Putamen (tissue), 1 donor: ENCODE data around the gene NELL2.

ENCODE experiments used
- DNase-seq: peaks from one replicate; pipeline ENCODE4 v3.0.0-alpha.2; 2016; ENCODE audit warnings: low spot score

NELL2 gene

DNA sequence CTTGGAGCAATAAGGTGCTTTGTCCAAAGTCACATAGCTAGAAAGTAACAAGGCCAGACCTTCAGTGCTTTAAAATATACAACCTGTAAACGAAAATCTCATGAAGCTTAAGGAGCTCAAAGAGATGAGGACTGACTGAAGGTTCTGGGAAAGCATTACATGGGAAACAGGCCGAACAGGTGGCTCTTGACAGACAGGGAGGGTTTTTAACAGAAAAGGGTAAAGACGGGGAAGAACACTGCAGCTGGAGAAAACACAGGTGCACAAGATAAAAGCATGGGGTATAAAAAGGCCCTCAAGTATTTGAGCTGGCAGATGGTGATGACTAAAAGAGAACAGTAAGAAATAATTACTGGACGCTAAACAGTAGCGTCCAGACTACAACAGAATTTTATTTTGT is 257.2 kb downstream of the NELL2 start:
- DNase-seq = no peak

DNA sequence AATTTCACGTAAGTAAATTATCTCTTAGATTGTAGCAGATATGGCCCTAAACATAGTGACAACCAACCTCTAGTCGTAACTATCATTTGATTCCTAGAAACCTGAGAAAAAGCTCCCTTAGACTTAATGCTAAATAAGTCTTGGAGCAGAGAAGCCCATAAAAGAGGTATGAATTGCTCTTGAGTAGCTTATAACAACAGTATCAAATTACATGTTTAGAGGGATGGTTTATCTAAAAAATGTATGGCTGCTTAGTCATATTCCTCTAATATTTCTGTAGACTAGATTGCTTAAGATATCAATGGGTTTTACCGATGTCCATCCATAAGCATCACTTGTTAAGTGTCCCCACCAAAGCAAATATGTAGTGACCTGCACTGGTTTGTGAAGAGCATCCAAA is 259.7 kb downstream of the NELL2 start:
- no peak for DNase-seq

- no peak for DNase-seq
Measured at GRCh38 chr12:44611538-44611937, 264.6 kb downstream of the NELL2 start.

GRCh38 chr12:44603701-44604100 is 272.4 kb downstream of the NELL2 start:
- no peak for DNase-seq

- no peak for DNase-seq
Measured at GRCh38 chr12:44592626-44593025, 283.5 kb downstream of the NELL2 start.

DNA sequence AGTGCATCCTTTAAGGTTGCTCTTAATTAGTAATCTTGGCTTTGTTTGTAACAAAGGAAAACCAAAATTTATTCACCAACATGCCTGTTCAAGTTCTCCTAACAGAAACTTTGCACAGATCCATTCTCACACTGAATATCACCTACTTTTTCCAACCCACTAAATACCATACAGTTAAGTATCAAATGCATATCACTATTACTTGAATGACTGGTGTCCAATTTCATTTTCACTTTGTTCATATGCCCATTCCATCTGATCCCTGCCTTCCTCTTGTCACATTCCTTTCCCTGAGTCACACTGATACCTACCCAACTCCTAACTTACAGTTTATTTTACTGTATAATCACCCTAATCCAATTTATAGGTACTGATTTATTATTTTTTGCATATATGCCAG is 286.4 kb downstream of the NELL2 start:
- no peak for DNase-seq

DNA sequence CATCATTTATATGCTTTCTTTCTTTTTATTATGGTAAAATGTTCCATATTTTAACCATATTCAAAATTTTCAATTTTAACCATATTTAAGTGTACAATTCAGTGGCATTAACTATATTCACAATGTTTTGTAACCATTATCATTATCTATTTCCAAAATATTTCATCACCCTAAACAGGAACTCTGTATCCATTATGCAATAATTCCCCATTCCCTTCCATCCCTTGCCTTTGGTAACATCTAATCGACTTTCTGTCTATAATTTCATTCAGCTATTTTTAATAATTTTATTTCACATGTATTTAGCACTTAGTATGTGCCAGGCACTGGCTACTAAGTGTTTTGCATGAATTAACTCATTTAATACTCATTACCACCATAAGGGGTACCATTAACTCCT is 287.5 kb downstream of the NELL2 start:
- no peak for DNase-seq

GRCh38 chr12:44584625-44585024 is 291.5 kb downstream of the NELL2 start:
- DNase-seq = no peak

- DNase-seq = no peak
Measured at GRCh38 chr12:44582521-44582920, 293.6 kb downstream of the NELL2 start.

GRCh38 chr12:44581642-44582242 is 294.4 kb downstream of the NELL2 start:
- DNase-seq = no peak

DNA sequence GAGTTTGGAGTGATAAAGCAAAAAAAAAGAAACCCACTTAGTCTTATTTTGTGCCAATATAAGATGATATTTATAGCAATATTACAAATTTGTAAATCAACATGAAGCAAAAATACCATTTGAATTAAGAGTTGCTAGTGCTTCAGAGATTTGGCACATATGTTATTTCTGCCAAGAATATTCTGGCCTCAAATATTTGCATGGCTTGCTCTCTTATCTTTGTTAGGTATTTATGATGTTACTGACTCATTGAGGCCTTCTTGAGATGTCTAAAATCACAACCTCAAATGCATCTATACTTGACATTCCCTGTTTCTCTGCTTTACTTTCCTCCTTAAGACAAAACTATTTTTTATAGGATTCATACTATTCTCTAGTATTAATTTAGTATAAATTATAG is 301.5 kb downstream of the NELL2 start:
- no peak for DNase-seq

GRCh38 chr12:44573723-44574122 is 302.4 kb downstream of the NELL2 start:
- DNase-seq = no peak

GRCh38 chr12:44571006-44571550 is 305.0 kb downstream of the NELL2 start:
- DNase-seq = peak; percentile 14

GRCh38 chr12:44570036-44570583 is 306.0 kb downstream of the NELL2 start:
- peak; percentile 10 for DNase-seq

GRCh38 chr12:44565163-44565562 is 311.0 kb downstream of the NELL2 start:
- no peak for DNase-seq

GRCh38 chr12:44563486-44563885 is 312.6 kb downstream of the NELL2 start:
- no peak for DNase-seq

DNA sequence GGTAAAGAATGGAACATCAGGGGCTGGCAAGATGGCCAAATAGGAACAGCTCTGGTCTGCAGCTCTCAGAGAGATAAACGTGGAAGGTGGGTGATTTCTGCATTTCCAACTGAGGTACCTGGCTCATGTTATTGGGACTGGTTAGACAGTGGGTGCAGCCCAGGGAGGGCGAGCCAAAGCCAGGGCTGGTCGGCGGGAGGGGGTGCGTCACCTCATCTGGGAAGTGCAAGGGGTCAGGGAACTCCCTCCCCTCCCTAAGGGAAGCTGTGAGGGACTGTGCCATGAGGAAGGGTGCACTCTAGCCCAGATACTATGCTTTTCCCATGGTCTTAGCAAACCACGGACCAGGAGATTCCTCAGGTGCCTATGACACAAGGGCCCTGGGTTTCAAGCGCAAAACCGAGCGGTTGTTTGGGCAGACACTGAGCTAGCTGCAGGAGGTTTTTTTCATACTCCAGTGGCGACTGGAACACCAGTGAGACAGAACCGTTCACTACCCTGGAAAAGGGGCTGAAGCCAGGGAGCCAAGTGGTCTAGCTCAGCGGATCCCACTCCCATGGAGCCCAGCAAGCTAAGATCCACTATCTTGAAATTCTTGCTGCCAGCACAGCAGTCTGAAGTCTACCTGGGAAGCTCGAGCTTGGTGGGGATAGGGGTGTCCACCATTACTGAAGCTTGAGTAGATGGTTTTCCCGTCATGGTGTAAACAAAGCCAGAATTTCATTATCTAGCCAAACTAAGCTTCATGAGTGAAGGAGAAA is 317.6 kb downstream of the NELL2 start:
- DNase-seq = no peak

- no peak for DNase-seq
Measured at GRCh38 chr12:44555454-44555853, 320.7 kb downstream of the NELL2 start.

- no peak for DNase-seq
Measured at GRCh38 chr12:44551631-44552030, 324.5 kb downstream of the NELL2 start.

- DNase-seq = no peak
Measured at GRCh38 chr12:44550377-44550776, 325.7 kb downstream of the NELL2 start.

DNA sequence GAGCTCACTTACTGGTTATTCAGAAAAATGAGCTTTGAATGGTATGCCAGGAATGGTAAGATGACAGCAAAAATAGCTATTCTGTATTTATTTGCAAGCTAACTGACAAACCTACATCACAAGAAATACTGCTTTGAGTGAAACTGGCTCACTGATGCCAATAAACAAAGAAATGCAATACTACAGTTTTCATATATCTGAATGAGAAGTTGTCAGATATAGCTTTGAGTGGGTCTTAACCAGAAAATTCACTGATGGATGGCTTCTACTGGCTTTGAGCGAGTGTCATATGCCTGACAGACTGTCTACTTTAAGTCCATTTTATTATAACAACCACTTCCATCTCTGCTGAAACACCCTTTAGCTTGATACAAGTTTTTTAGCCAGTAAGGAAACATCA is 330.1 kb downstream of the NELL2 start:
- DNase-seq = no peak

- DNase-seq = no peak
Measured at GRCh38 chr12:44544018-44544417, 332.1 kb downstream of the NELL2 start.

DNA sequence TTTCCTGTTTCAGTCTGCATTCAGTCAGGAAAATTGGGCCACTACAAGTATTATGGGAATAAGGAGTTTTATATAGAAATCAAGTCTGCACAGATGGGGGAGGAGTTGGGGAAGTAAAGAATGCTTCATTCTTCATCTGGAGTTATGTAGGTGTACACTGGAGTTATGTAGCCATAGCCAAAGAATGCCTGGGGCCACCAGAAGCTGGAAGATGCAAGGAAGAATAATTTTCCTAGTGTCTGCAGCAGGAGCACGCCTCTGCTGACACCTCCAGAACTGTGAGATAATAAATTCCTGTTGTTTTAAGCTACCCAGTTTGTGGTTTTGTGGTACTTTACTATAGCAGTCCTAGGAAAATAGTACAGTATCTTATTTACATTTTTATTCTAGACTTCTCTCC is 333.4 kb downstream of the NELL2 start:
- DNase-seq = no peak
